ENCODE data around the gene FOSB. TPM values are rescaled to one million over a fixed set of nuclear protein-coding genes. Genes with fewer than 3 reads are reported as not detected.

The FOSB gene
- total RNA-seq (9.5 and 24.9 TPM in 2 replicates), polyA plus RNA-seq (2.8 and 48.6 TPM in 2 replicates), polyA minus RNA-seq (ENCODE audit: low replicate concordance) (20.3 and 218 TPM in 2 replicates)
- polyA plus RNA-seq (2012) = 4.6 and 43.1 TPM in 2 replicates

DNA sequence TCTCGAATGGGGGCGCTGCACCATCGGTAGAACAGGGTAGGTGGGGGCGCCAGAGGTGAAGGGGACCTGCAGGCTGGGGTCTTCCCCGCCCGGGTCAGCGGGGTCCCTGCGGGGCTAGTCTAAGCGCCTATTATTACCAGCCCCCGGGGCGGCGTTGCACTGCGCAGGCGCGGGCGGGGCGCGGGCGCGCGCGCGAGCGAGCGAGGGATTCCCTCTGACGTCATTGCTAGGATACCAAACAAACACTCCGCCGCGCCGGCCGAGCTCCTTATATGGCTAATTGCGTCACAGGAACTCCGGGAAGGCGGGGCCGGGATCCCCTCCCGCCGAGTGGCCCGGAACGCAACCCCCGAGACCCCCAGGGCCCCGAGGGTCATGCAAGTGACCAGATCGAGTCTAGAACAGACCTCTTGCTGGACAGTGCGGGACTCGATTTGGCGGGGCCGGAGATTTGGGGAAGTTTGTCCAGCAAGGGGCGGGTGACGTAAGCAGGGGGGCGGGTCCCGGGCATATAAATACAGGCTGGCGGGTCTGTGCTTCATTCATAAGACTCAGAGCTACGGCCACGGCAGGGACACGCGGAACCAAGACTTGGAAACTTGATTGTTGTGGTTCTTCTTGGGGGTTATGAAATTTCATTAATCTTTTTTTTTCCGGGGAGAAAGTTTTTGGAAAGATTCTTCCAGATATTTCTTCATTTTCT, at the start of gene FOSB:
Gene FOSB, plus strand, starts transcription at position 541 of the 703 bp plus-strand sequence. CDS start 591 bp downstream, outside the sequence.
- Histone ChIP-seq H3K79me2 (ENCODE audit: control insufficient read depth, insufficient read depth, low read length) (peaks cover 26% of the 10 kb centered on the region), H3K4me3 (replicated peaks in 1 of 4; ENCODE audit: control extremely low read depth in 1 of 4, insufficient read depth in 1 of 4, low read depth in 3 of 4, low read length in 4 of 4) (peak within 1 kb of the TSS; percentile 79 to 90 (median 86)), H4K20me1 (ENCODE audit: control insufficient read depth, extremely low read depth, insufficient read depth, low read length) (no peaks in the 10 kb centered on the region), H3K4me1 (ENCODE audit: control insufficient read depth, extremely low read depth, insufficient read depth, low read length) (peaks cover 6% of the 10 kb centered on the region), H3K27me3 (ENCODE audit: control insufficient read depth, insufficient read depth, low read length) (no peaks in the 10 kb centered on the region), H3K27ac (ENCODE audit: insufficient read depth, low read length) (peak within 1 kb of the TSS; percentile 95), H3K9ac (ENCODE audit: insufficient read depth, low read length) (peak within 1 kb of the TSS; percentile 93), H3K4me2 (ENCODE audit: extremely low read depth, insufficient read depth, low read length) (peak within 1 kb of the TSS; percentile 97), H3K36me3 (ENCODE audit: control insufficient read depth, insufficient read depth, low read length) (no peaks in the 10 kb centered on the region), H2AFZ (ENCODE audit: low read length) (peak within 1 kb of the TSS; percentile 68), H3K9me3 (ENCODE audit: control insufficient read depth, insufficient read depth, low read depth, low read length) (no peaks in the 10 kb centered on the region)
- DNase-seq (ENCODE audit: low read depth in 2 of 2) = peak; percentile 88 to 95
- TF ChIP-seq, protein P1, sequence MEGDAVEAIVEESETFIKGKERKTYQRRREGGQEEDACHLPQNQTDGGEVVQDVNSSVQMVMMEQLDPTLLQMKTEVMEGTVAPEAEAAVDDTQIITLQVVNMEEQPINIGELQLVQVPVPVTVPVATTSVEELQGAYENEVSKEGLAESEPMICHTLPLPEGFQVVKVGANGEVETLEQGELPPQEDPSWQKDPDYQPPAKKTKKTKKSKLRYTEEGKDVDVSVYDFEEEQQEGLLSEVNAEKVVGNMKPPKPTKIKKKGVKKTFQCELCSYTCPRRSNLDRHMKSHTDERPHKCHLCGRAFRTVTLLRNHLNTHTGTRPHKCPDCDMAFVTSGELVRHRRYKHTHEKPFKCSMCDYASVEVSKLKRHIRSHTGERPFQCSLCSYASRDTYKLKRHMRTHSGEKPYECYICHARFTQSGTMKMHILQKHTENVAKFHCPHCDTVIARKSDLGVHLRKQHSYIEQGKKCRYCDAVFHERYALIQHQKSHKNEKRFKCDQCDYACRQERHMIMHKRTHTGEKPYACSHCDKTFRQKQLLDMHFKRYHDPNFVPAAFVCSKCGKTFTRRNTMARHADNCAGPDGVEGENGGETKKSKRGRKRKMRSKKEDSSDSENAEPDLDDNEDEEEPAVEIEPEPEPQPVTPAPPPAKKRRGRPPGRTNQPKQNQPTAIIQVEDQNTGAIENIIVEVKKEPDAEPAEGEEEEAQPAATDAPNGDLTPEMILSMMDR (conservative IDR thresholded peaks at IDR 0.05 in 1 of 2, IDR thresholded peaks at IDR 0.05 in 1 of 2; ENCODE audit: low read depth in 1 of 2, low read length in 2 of 2) = peak in 1 of 2 donors; percentile 18
- no peak for TF ChIP-seq EZH2 (IDR thresholded peaks at IDR 0.05; ENCODE audit: low read length, missing control alignments)

DNA sequence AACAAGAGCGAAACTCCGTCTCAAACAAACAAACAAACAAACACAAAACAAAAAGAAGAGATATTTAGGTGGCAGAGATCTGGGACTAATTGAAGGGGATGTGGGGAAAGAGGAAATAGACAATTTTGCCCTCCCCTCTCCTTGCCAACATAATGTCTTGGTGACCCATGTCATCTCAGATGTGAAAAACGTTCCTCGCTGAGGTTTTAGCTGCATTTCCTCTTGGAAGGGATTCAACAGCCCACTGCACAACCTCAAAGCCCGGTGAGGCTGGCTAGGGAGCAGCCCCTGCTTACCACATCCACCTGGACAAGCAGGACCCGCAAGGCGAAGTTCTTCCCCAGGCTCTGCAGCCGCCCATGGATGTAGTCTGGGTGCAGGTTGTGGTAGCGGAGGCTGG, 49.0 kb upstream of the FOSB start:
- DNase-seq (ENCODE audit: low read depth in 2 of 2) = no peak
- Histone ChIP-seq H3K9me3 (ENCODE audit: control insufficient read depth, insufficient read depth, low read depth, low read length) (no peaks in the 10 kb centered on the region), H3K79me2 (ENCODE audit: control insufficient read depth, insufficient read depth, low read length) (peaks cover 21% of the 10 kb centered on the region), H3K27ac (ENCODE audit: insufficient read depth, low read length) (no peak overlapping the region), H3K9ac (ENCODE audit: insufficient read depth, low read length) (no peak overlapping the region), H3K4me2 (ENCODE audit: extremely low read depth, insufficient read depth, low read length) (no peak overlapping the region), H3K36me3 (ENCODE audit: control insufficient read depth, insufficient read depth, low read length) (peaks cover 18% of the 10 kb centered on the region), H2AFZ (ENCODE audit: low read length) (no peak overlapping the region), H4K20me1 (ENCODE audit: control insufficient read depth, extremely low read depth, insufficient read depth, low read length) (no peaks in the 10 kb centered on the region), H3K4me1 (ENCODE audit: control insufficient read depth, extremely low read depth, insufficient read depth, low read length) (peaks cover 6% of the 10 kb centered on the region), H3K4me3 (replicated peaks in 1 of 4; ENCODE audit: control extremely low read depth in 1 of 4, insufficient read depth in 1 of 4, low read depth in 3 of 4, low read length in 4 of 4) (no peak overlapping the region), H3K27me3 (ENCODE audit: control insufficient read depth, insufficient read depth, low read length) (no peaks in the 10 kb centered on the region)
- TF ChIP-seq EZH2 (IDR thresholded peaks at IDR 0.05; ENCODE audit: low read length, missing control alignments) = no peak
- TF ChIP-seq, protein P1 (conservative IDR thresholded peaks at IDR 0.05 in 1 of 2, IDR thresholded peaks at IDR 0.05 in 1 of 2; ENCODE audit: low read depth in 1 of 2, low read length in 2 of 2) = no peak

DNA sequence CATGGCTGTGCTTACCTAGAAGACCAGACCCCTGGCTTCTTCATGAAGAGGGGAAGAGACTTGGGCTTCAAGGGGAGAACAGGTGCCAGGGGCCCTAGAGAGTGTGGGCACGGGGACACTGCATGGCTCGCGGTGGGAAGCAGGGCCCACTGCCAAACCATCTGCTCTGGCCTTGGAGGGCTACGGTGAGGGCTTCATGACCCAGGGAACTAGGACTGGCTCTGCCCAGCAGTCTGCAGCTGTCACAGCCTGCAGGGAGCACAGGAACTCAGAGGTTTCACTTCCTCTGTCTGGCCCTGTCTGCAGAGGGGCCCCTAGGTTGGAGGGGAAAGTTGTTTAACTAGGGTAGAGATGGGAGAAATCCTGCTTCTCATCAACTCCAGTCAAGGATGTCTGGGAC, 48.4 kb upstream of the FOSB start:
- peaks cover 15% of the 10 kb centered on the region for H3K36me3 ChIP-seq (ENCODE audit: control insufficient read depth, insufficient read depth, low read length)
- H2AFZ ChIP-seq (ENCODE audit: low read length) = no peak overlapping the region
- no peak overlapping the region for H3K9ac ChIP-seq (ENCODE audit: insufficient read depth, low read length)
- no peak for DNase-seq (ENCODE audit: low read depth in 2 of 2)
- H4K20me1 ChIP-seq (ENCODE audit: control insufficient read depth, extremely low read depth, insufficient read depth, low read length) = no peaks in the 10 kb centered on the region
- TF ChIP-seq, protein P1 (conservative IDR thresholded peaks at IDR 0.05 in 1 of 2, IDR thresholded peaks at IDR 0.05 in 1 of 2; ENCODE audit: low read depth in 1 of 2, low read length in 2 of 2) = no peak
- no peak for TF ChIP-seq EZH2 (IDR thresholded peaks at IDR 0.05; ENCODE audit: low read length, missing control alignments)
- H3K27me3 ChIP-seq (ENCODE audit: control insufficient read depth, insufficient read depth, low read length) = no peaks in the 10 kb centered on the region
- no peak overlapping the region for H3K4me3 ChIP-seq (replicated peaks in 1 of 4; ENCODE audit: control extremely low read depth in 1 of 4, insufficient read depth in 1 of 4, low read depth in 3 of 4, low read length in 4 of 4)
- H3K9me3 ChIP-seq (ENCODE audit: control insufficient read depth, insufficient read depth, low read depth, low read length) = no peaks in the 10 kb centered on the region
- no peak overlapping the region for H3K4me2 ChIP-seq (ENCODE audit: extremely low read depth, insufficient read depth, low read length)
- H3K79me2 ChIP-seq (ENCODE audit: control insufficient read depth, insufficient read depth, low read length) = peaks cover 21% of the 10 kb centered on the region
- H3K27ac ChIP-seq (ENCODE audit: insufficient read depth, low read length) = no peak overlapping the region
- peaks cover 9% of the 10 kb centered on the region for H3K4me1 ChIP-seq (ENCODE audit: control insufficient read depth, extremely low read depth, insufficient read depth, low read length)

Measured in fibroblast of lung (primary cell).